Endometrial microvascular endothelial cells (primary cell): ENCODE data around the gene RNF144B. TPM values are rescaled to one million over a fixed set of nuclear protein-coding genes. Genes with fewer than 3 reads are reported as not detected.
"Not testable (repeated sequence)": the region's sequence is repeated elsewhere in the genome, so short reads cannot be mapped to it uniquely, and the experiment has no call there.

Experiments used
- in situ Hi-C: cut with HindIII; loops from 2 replicates; pipeline ENCODE4 v1.10.0; 2017; ENCODE audit warnings: low sequenced_read_pairs, low pct_unique_long_range_greater_than_20kb; ENCODE audit errors: inconsistent ontology term
- total RNA-seq: library from RNA; depleted of rRNA; stranded (reverse); fragments of >200 nt; gene quantifications from one replicate; pipeline ENCODE4 v1.2.3, GENCODE V29; 2015; ENCODE audit errors: inconsistent ontology term

Gene RNF144B
- total RNA-seq, 1 donor from 2014 or later = 269 TPM

GRCh38 chr6:18400831-18401446 is 13.8 kb downstream of the RNF144B start:
- in situ Hi-C loops = no loop called here

- in situ Hi-C loops = not testable (repeated sequence)
Measured at GRCh38 chr6:18404965-18405364, 17.8 kb downstream of the RNF144B start.

- in situ Hi-C loops = no loop called here
Measured at GRCh38 chr6:18405477-18406293, 18.5 kb downstream of the RNF144B start.

GRCh38 chr6:18406955-18407749 is 20.0 kb downstream of the RNF144B start:
- in situ Hi-C loops = no loop called here

GRCh38 chr6:18409602-18410001 is 22.5 kb downstream of the RNF144B start:
- in situ Hi-C loops = not testable (repeated sequence)

- in situ Hi-C loops = no loop called here
Measured at GRCh38 chr6:18410412-18410811, 23.3 kb downstream of the RNF144B start.

- in situ Hi-C loops = no loop called here
Measured at GRCh38 chr6:18412068-18412467, 24.9 kb downstream of the RNF144B start.

GRCh38 chr6:18412644-18413043 is 25.5 kb downstream of the RNF144B start:
- in situ Hi-C loops = no loop called here

- in situ Hi-C loops = no loop called here
Measured at GRCh38 chr6:18413381-18413780, 26.2 kb downstream of the RNF144B start.

- in situ Hi-C loops = no loop called here
Measured at GRCh38 chr6:18414116-18414515, 27.0 kb downstream of the RNF144B start.

- in situ Hi-C loops = no loop called here
Measured at GRCh38 chr6:18415207-18415606, 28.1 kb downstream of the RNF144B start.

- in situ Hi-C loops = no loop called here
Measured at GRCh38 chr6:18415671-18416340, 28.7 kb downstream of the RNF144B start.

- in situ Hi-C loops = no loop called here
Measured at GRCh38 chr6:18416341-18416679, 29.2 kb downstream of the RNF144B start.

GRCh38 chr6:18420328-18420727 is 33.2 kb downstream of the RNF144B start:
- in situ Hi-C loops = no loop called here

- in situ Hi-C loops = no loop called here
Measured at GRCh38 chr6:18422136-18422535, 35.0 kb downstream of the RNF144B start.

GRCh38 chr6:18423426-18423825 is 36.3 kb downstream of the RNF144B start:
- in situ Hi-C loops = no loop called here

GRCh38 chr6:18424201-18424600 is 37.1 kb downstream of the RNF144B start:
- in situ Hi-C loops = no loop called here

GRCh38 chr6:18425218-18425617 is 38.1 kb downstream of the RNF144B start:
- in situ Hi-C loops = no loop called here

- in situ Hi-C loops = no loop called here
Measured at GRCh38 chr6:18427296-18427695, 40.1 kb downstream of the RNF144B start.
